GM10847 (cell line): ENCODE data around the gene KCNA3.

ENCODE experiments used
- POLR2A ChIP-seq: IDR thresholded peaks from 2 replicates; pipeline ENCODE4 v1.6.1; 2011; ENCODE audit not compliant: insufficient read length; ENCODE audit errors: extremely low read depth

Gene KCNA3

GRCh38 chr1:110674337-110675059, at the start of gene KCNA3:
Gene KCNA3 (minus strand): TSS chr1:110674940. CDS start chr1:110674809, 131 bp downstream.
- no peak for TF ChIP-seq POLR2A

- TF ChIP-seq POLR2A = no peak
Measured at GRCh38 chr1:110722807-110723206, 48.1 kb upstream of the KCNA3 start.

- no peak for TF ChIP-seq POLR2A
Measured at GRCh38 chr1:110719908-110720307, 45.2 kb upstream of the KCNA3 start.

GRCh38 chr1:110718452-110718851, 43.7 kb upstream of the KCNA3 start:
- no peak for TF ChIP-seq POLR2A

- no peak for TF ChIP-seq POLR2A
Measured at GRCh38 chr1:110717179-110717578, 42.4 kb upstream of the KCNA3 start.

GRCh38 chr1:110714374-110714995, 39.7 kb upstream of the KCNA3 start:
- TF ChIP-seq POLR2A = no peak

GRCh38 chr1:110713221-110713620, 38.5 kb upstream of the KCNA3 start:
- TF ChIP-seq POLR2A = no peak

- TF ChIP-seq POLR2A = no peak
Measured at GRCh38 chr1:110710314-110710713, 35.6 kb upstream of the KCNA3 start.

- TF ChIP-seq POLR2A = no peak
Measured at GRCh38 chr1:110708974-110709440, 34.3 kb upstream of the KCNA3 start.

- no peak for TF ChIP-seq POLR2A
Measured at GRCh38 chr1:110707232-110707631, 32.5 kb upstream of the KCNA3 start.

- no peak for TF ChIP-seq POLR2A
Measured at GRCh38 chr1:110706621-110707020, 31.9 kb upstream of the KCNA3 start.

- no peak for TF ChIP-seq POLR2A
Measured at GRCh38 chr1:110702260-110702659, 27.5 kb upstream of the KCNA3 start.

- TF ChIP-seq POLR2A = no peak
Measured at GRCh38 chr1:110700767-110701166, 26.0 kb upstream of the KCNA3 start.

GRCh38 chr1:110697606-110698005, 22.9 kb upstream of the KCNA3 start:
- no peak for TF ChIP-seq POLR2A

GRCh38 chr1:110696818-110697217, 22.1 kb upstream of the KCNA3 start:
- TF ChIP-seq POLR2A = no peak

GRCh38 chr1:110690709-110691365, 16.1 kb upstream of the KCNA3 start:
- TF ChIP-seq POLR2A = no peak
